Fibroblast of the conjunctiva (primary cell): Measurements from ENCODE around the gene ZNF778.
"Not testable (repeated sequence)": the region's sequence is repeated elsewhere in the genome, so short reads cannot be mapped to it uniquely, and the experiment has no call there.

ENCODE experiments used
- DNase-seq: peaks from one replicate; pipeline ENCODE4 v3.0.0-alpha.2; 2010; ENCODE audit warnings: low read depth

ZNF778 gene

DNA sequence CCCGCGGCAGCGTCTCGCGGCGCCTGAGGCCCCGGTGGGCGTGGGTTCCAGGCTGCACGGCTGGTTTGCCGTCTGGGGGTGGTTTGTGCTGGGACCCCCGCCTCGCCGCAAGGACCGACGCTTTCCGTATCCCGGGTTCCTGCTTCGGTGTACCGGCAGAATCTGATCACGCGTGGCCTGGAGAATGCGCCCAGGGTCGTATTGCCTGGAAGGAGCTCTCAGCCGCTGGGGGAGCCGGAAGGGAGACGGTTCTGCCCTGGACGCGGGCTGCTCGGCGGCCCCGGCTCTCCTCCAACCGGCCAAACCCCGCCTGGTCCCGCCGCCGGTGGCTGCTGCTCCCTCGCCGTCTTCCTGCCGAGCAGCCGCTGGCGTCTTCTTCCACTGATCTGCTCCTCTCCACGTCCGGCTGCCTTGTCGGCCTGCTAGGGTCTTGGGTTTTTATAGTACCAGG, 39.8 kb downstream of the ZNF778 start:
- DNase-seq, result no peak

DNA sequence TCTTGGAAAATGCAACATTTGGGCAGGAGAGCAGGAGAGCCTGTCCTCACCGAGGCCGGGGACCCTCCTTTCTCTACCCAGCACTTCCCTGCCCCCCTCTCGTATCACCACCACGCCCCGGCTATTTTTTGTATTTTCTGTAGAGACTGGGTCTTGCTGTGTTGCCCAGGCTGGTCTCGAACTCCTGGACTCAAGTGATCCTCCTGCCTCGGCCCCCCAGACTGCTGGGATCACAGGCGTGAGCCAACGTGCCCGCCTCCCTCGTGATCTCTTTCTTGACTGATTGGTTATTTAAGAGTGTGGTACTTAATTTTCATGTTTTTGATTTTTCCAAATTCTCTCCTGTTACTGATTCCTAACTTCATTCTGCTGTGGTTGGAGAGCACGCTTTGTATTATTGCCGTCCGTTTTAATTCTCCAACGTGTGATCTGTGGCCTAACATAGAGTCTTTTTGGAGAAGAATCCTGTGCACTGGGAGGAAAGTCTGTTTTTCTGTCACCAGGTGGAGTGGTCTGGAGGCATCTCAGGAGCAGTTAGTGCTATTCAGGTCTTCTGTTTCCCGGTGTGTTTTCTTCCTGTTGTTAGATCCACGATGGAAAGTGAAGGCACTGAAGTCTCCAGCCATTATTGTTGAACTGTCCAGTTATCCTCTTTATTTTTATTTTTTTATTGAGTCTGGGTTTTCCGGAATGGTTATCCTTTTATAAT, 40.4 kb downstream of the ZNF778 start:
- DNase-seq, result no peak

DNA sequence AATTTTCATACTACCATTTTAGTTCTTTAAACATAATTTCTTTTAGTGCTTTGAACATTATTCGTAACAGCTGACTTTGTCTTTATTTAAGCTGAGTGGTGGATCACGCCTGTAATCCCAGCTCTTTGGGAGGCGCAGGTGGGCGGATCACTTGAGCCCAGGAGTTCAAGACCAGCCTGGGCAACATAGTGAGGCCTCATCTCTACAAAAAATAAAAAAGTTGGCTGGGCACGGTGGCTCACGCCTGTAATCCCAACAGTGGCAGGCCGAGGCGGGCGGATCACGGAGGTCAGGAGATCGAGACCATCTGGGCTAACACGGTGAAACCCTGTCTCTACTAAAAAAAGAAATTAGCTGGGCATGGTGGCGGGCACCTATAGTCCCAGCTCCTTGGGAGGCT, 42.4 kb downstream of the ZNF778 start:
- DNase-seq, result not testable (repeated sequence)

DNA sequence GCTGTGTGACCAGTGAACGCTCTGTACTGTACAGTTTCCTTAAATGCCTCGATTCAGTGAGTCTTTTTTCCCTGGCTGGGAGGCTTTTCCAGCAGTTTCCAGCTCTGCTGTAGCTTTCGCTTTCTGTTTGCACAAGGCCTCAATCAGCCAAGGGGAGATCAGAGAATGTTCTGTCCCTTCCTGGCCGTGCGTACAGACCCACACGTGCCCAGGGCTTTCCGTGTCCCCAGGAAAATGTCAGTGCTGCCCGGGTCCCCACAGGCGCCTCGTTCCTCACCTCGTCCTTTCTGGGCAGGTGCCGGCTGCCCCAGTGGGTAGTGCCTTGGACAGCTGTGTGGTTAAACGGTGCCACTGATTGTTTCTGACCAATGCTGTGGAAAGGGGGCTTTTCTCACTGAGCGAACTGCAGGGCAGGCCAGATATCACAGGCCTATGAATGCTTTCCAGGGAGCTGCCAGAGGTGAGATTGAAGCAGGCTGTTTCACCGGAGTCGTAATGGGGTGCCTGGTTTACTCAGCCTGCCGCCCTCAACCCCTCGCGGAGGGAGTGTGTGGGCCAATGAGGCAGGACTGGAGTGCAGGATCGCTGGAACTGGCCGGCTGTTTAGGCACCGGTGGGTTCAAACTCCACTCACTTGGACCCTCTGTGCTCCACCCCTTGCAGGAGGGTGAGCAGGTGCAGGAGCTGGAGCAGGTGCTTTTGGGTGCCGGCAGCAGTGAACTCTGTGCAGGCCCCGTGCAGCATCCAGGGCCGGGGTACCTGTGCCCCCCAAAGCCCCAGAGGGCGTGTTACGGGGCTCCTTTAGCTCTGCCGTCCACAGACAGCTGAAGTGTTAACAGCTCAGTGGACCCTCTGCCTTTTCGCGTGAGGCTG, 44.4 kb downstream of the ZNF778 start:
- no peak for DNase-seq

DNA sequence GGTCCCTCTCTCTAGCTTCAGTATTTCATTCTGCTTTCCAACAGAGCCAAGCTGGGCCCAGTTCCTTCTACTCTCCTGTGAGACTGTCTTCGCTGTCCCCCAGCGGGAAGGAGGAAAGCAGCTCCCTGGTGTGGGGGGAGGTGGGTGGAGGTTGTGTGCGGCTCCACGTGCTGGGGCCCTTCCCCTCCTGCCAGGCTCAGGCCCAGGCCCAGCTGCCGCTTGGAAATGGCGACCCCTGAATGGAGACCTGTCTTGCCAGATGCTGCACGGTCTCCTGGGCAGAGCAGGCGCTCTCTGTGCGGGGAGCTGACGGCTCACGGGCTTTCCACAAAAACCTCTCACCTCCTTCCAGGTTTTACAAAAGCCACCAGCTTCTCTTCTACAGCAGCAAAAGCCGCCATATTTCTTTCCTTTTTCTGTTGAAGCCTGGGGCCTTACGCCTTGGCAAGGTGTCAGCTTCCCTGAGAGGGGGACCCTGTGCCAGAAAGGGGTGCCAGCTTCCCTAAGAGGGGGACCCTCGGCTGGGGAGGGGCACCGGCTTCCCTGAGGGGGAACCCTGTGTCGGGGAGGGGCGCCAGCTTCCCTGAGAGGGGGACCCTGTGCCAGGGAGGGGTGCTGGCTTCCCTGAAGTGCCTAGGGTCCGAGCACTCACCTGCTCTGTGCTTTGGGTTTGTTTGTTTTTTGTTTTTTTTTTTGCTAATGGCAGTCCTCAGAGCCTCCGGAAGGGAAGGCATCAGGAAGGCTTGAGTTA, 47.5 kb downstream of the ZNF778 start:
- DNase-seq, result no peak

DNA sequence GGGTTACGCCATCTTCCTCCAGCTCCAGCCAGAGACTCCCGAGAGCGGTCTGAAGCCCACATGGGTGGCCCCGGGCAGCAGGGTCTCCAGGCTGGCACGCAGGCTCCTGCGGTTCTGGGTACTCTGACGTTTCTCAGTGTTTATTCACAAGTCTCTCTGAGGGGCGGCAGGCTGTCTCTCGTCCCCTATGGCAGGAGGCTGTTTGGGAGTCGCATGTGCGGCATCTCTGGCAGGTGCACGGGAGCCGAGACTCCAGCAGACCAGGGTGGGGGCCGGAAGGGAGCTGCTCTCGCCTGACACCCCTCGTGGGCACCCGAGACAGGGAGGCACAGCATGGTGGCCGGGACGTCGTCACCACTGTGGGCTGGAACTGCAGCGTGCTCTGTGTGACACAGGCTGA, 48.1 kb downstream of the ZNF778 start:
- DNase-seq, result no peak

DNA sequence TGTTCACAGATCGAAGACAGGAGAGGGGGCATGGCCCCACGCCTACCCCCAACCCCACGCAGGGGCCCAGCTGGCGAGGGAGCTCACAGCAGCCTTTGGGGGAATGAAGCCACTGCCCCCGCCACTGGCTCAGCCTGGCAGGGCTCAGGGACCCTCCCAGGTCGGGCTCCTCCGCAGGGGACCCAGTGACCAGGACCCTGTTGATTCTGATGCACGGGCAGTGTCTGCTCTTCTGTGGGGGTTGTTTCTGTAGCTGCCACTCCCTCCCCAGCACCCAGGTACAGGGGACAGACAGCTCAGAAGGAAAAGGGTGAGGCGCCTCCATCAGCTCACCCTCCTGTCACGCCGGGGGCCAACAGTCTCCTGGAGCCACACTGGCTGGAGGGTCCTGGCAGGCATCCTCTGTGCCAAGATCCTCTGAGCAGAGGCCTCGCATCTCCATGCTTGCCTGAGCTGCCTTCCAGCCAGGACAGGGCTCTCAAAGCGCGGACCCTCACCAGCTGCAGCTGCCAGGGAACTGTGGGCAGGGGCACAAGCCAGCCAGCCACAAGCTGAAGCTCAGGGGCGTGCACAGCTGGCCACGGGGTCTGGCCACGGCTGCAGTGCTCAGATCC, 49.1 kb downstream of the ZNF778 start:
- no peak for DNase-seq

DNA sequence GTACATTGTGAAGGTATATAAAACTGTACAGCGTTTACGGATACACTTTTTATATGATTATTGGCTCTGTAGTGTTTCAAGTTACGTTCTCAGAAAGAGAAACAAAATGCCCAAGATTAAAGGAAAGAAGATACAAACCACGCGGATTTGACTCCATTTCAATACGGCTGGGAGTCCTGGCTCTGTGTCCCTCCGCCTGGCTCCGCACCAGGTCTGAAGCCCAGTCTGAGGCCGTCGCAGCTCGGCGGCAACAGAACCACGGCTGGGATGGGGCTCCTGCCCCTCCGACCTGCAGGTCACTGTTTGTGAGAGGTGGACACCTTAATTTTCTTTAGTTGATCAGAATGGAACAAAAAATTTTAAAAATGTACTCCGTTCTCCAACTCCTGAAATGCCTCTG, 50.2 kb downstream of the ZNF778 start:
- not testable (repeated sequence) for DNase-seq

DNA sequence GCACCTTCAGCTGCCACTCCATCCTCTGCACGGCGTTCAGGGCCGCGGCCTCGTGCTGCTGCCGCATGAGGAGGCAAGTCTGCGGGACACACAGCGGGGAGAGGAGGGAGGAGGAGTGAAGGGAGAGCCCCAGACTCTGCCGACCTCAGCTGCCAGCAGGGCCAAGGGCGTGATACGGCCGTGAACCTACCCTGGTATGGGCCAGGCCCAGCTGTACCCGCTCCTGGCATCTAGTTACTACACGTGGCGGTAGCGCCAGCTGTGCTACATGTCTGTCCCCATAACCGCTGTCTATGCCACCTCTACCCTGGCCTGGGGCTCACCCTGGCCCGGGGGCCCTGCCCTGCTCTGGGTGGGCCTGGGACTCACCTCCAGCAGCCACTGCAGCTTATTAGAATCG, 51.1 kb downstream of the ZNF778 start:
- no peak for DNase-seq

DNA sequence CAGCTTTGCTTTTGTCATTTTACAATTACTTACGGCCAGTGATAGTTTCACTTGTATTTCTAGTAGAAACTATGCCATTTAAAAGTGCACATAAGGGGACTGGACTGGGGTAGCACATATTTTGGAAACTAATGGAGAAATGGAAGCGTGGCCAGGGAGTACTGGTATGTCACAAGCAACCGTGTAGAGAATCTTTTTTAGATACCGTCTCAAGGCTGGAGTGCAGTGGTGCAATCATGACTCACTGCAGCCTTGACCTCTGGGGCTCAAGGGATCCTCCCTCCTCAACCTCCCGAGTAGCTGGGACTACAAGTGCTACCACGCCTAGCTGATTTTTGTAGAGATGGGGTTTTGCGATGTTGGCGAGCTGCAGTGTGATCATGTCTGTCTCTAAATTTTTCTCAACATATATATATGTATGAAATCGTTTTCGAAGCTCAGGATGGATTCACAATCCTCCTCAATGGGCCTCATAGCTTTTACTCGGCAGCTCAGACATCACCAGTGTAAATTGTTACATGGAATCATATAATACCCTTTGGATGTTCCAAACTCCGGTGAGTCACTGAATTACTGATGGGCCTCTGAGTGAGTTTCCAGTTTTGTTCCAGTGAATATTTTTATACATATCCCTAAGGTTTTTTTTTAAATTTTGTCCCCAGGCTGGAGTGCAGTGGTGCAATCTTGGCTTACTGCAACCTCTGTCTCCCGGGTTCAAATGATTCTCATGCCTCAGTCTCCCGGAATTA, 51.7 kb downstream of the ZNF778 start:
- DNase-seq, result peak; percentile 70

DNA sequence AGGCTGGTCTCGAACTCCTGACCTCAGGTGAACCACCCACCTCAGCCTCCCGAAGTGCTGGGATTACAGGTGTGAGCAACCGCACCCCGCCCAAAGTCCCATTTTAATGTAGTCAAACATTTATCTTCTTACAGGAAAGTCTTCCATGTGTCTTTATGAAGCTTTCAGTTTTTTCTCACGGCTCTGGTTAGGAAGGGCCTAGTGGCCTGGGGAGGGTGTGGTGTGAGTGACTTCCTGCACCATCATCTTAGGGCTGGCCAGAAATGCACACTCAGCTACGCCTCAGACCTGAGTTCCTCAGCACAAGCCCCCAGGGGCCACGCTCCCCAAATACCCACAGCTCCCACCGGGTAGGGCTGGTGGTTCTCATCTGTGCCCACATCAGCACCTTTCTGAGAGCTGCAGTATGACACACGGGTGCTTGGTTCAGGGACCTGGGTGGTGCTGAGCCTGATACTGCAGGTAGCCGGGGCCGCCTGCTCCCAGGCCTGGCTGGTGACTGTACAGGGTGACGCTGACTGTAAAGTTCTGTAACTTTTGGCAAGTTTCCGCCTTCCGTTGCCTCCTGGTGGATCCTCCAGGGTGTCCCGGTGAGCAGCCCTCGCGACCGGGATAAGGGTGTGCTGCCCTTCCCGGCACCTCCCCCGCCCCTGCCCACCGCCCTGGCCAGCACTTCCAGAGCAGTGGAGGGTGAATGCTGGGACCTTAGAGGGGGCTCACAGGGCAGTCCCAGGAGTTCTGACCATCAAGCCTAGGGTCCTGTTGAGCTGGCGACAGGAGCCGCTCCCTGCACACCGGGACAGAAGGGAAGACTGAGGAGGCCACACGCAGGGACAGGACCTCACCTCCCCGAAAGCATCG, 52.5 kb downstream of the ZNF778 start:
- no peak for DNase-seq

DNA sequence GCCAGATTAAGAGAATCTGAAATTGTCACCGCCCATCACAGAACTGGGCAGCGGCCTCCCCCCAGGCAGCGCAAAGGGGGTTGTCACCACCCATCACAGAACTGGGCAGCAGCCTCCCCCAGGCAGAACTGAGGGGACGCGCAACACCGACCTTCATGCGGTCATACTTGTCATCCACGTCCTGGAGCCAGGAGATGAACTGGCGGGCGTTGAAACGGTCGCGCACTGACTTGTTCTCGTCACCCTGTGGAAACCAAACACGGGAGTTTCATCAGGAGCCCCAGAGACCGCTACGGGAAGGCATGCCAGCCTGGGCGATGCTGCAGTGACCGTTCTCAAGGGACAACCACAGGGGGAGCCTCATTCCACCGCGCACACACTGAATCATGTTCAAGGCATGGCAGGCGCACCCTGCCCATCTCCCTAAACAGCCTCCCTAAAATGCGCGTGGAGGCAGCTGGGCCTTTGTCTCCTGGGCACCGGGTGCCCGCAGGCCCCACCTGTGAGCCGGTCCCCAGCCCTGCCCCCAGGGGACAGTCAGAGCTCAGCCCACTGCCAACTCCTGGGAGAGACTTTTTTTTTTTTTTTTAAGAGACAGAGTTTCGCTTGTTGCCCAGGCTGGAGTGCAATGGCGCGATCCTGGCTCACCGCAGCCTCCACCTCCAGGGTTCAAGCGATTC, 53.3 kb downstream of the ZNF778 start:
- DNase-seq, result no peak

DNA sequence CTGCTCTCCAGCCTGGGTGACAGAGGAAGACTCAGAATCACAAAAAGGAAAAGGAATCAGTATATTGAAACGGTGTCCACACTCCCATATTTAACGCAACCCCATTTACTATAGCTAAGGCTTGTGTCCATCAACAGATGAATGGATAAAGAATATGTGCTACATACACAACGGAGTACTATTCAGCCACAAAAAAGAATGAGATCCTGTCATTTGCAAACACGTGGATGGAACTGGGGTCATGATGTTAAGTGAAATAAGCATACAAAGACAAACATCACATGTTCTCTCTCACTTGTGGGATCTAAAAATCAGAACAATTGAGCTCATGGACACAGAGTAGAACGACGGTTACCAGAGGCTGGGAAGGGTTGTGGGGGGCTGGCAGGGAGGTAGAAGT, 55.1 kb downstream of the ZNF778 start:
- no peak for DNase-seq

DNA sequence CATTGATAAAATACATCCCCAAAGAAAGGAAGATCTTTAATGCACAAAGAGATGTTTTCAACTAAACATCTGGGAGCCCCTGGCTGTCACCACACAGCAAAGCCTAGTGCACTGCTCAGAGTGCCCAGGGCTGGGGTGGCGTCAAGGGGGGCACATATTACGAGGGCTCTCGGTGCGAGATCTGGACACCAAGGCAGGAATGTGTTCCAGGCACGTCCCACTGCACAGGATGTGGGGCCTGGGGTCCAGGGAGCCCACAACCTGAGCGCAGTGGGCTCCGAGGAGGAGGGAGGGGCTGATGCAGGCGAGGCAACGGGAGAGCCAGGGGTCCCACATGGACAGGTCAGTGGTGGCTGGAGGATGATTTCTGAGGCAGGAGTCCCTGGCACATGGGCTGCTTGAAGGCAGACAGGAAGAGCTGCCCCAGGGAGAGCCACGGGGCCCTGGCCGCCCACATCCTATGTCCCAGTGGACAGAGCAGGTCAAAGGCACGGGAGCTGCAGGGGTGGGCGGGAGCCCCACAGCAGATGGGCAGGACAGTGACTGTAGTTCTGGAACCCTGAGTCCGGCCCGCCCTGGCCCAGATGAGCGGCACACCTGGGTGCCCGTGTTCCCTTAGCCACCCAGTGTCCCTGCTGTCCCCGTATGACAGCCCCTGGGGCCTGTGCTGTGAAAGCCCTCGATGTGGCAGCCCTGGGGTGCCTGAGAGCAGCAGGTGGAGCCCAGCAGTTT, 56.4 kb downstream of the ZNF778 start:
- DNase-seq, result no peak

DNA sequence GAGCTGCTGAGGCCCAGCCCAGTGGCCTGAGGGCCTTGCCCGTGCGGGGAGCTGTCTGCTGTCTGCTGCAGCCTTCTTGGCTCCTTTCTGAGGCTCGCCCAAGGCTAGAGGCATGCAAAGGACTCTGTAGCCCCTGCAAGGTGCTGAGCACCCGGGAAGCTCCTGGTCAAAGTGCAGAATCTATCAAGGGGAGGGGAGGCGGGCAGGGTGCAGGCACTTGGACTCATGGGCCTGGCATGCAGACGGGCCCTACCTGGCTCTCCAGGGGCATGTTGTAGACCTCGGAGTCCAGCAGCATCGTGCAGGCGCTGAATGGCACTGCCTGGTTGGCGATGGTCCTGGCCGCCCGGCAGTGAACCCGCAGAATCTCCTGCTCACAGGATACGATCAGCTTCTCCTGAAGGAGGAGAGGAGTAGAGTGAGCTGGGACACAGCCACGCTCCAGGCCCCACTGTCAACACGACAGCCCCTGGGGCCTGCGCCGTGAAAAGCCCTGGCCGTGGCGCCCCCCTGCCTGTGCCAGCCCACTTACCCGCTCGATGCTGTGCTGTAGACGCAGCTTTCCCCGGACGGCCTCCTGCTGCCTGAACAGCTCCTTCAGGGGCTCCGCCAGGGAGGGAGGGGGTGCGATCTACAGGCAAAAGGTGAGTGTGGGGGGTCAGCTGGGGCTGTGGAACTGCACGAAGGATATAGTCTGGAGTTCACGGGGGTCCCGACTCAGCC, 57.2 kb downstream of the ZNF778 start:
- no peak for DNase-seq

DNA sequence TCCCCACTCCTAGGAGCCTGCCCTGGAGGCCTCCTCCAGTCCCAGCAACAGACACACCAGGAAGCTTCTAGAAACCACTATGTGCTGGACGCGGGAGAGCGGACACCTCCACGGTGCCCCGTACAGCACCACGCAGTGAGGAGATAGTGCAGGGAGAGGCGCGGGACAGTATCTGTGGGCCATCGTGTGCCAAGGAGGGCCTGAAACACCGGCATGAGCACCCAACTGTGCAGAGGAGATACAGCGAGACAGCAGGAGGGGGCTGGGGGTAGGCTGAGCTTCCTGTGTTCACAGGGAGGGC, 57.7 kb downstream of the ZNF778 start:
- no peak for DNase-seq

DNA sequence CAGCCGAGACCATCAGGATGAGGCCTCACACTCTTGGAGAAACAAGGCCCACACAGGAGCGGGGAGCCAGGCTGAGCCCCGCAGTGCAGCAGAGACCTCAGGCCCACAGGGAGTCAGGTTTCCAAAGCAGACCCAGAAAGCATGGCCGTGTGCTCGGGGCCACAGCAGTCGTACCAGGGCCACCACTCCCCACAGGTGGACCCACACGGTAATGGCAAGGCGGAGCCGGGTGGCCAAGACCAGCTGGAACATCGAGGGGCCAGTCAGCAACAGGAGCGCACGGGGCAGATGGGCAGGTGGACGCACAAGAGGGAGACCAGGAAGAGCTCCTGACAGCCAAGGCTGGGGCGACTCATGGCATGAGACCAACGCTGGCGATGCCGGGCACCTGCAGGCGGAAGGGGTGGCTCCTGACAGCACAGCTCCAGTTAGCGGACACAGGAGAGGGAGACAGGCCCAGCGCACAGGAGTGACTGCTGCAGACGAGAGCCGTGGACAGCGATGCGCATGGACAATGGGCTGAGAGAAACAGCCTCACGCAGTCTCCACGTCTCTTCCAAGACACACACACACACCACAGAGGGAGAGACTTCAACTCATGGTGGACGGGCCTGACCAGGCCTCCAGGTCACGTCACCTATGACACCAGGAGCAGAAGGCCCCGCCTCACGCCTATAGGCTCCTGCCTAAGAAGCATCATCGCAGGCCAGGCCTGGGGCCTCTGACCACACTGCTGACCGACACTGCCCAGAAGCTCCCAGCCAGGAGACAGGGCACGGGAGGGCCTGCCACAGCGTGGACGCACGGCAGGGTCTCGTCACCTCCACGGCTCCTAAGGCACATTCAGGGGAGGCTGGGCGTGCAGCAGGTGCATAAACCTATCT, 58.6 kb downstream of the ZNF778 start:
- no peak for DNase-seq

DNA sequence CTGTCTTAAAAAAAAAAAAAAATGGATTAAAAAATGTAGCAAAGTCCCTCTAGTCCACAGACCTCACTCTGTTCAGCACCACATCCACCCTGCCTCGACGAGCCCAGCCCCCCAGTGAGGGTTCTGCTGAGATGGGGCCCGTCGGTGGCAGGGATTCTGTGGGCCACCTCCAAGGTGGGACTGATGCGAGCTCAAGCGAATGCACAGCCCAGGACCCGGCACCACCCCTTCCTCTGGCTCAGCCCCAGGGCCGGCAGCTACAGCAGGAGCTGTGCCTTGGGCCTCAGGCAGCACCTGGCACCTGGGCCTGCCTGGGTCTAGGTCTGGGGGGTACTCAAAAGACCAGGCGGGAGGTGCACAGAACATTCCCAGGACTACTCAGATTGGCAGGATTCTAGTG, 59.5 kb downstream of the ZNF778 start:
- DNase-seq, result no peak
